ENCODE measurements around the gene CTNNA2.
A peak's percentile ranks its signal among the peaks of the same experiment; 100 is the strongest.

Gene CTNNA2

GRCh38 chr2:80496775-80497174, 983.9 kb downstream of the CTNNA2 start:
- peak; percentile 81 for ATAC-seq
- TF ChIP-seq ISL1 (CRISPR knock-in tag; IDR thresholded peaks at IDR 0.05): peak; percentile 29; the same call in 1 of the 2 replicates
- TF ChIP-seq SNAI2 (CRISPR knock-in tag; IDR thresholded peaks at IDR 0.05): no peak
- TF ChIP-seq OSR1 (CRISPR knock-in tag; IDR thresholded peaks at IDR 0.05): no peak

- no peak for TF ChIP-seq TCF4 (CRISPR knock-in tag; IDR thresholded peaks at IDR 0.05; ENCODE audit: borderline replicate concordance)
- TF ChIP-seq OSR1 (CRISPR knock-in tag; IDR thresholded peaks at IDR 0.05): no peak
- TF ChIP-seq ZFP3 (CRISPR knock-in tag; IDR thresholded peaks at IDR 0.05): no peak
- no peak for TF ChIP-seq PPARA (CRISPR knock-in tag; IDR thresholded peaks at IDR 0.05; ENCODE audit: borderline replicate concordance)
- no peak for TF ChIP-seq ZNF565 (CRISPR knock-in tag; conservative IDR thresholded peaks at IDR 0.05; ENCODE audit: low read depth)
- TF ChIP-seq GLIS3 (CRISPR knock-in tag; IDR thresholded peaks at IDR 0.05): no peak
- no peak for TF ChIP-seq ZNF8 (CRISPR knock-in tag; IDR thresholded peaks at IDR 0.05)
- no peak for TF ChIP-seq ISL1 (CRISPR knock-in tag; IDR thresholded peaks at IDR 0.05)
- no peak for TF ChIP-seq BACH2 (CRISPR knock-in tag; IDR thresholded peaks at IDR 0.05; ENCODE audit: borderline replicate concordance)
- TF ChIP-seq CSDC2 (CRISPR knock-in tag; IDR thresholded peaks at IDR 0.05): no peak
- no peak for TF ChIP-seq ZFP30 (CRISPR knock-in tag; IDR thresholded peaks at IDR 0.05)
- no peak for TF ChIP-seq ZC3H10 (CRISPR knock-in tag; IDR thresholded peaks at IDR 0.05)
- no peak for TF ChIP-seq SNAI2 (CRISPR knock-in tag; IDR thresholded peaks at IDR 0.05)
- TF ChIP-seq TOX (CRISPR knock-in tag; IDR thresholded peaks at IDR 0.05; ENCODE audit: borderline replicate concordance): no peak
- TF ChIP-seq CSRNP3 (CRISPR knock-in tag; IDR thresholded peaks at IDR 0.05): no peak
- TF ChIP-seq ESRRG (CRISPR knock-in tag; IDR thresholded peaks at IDR 0.05): no peak
- TF ChIP-seq CREB5 (CRISPR knock-in tag; IDR thresholded peaks at IDR 0.05; ENCODE audit: low read depth): no peak
- TF ChIP-seq PATZ1 (CRISPR knock-in tag; IDR thresholded peaks at IDR 0.05; ENCODE audit: borderline replicate concordance): no peak
- ATAC-seq: peak; percentile 90
These were observed 986.2 kb downstream of the CTNNA2 start for GRCh38 chr2:80499095-80499494.

GRCh38 chr2:80501874-80502624, 989.2 kb downstream of the CTNNA2 start:
- TF ChIP-seq OSR1 (CRISPR knock-in tag; IDR thresholded peaks at IDR 0.05) (no peak), CSDC2 (CRISPR knock-in tag; IDR thresholded peaks at IDR 0.05) (no peak), ZFP3 (CRISPR knock-in tag; IDR thresholded peaks at IDR 0.05) (no peak), PATZ1 (CRISPR knock-in tag; IDR thresholded peaks at IDR 0.05; ENCODE audit: borderline replicate concordance) (no peak), TSHZ2 (CRISPR knock-in tag; IDR thresholded peaks at IDR 0.05) (no peak), PPARA (CRISPR knock-in tag; IDR thresholded peaks at IDR 0.05; ENCODE audit: borderline replicate concordance) (no peak), TOX (CRISPR knock-in tag; IDR thresholded peaks at IDR 0.05; ENCODE audit: borderline replicate concordance) (no peak), ZFP30 (CRISPR knock-in tag; IDR thresholded peaks at IDR 0.05) (no peak), BACH2 (CRISPR knock-in tag; IDR thresholded peaks at IDR 0.05; ENCODE audit: borderline replicate concordance) (no peak), ZNF8 (CRISPR knock-in tag; IDR thresholded peaks at IDR 0.05) (no peak)
- ATAC-seq: no peak
